Endodermal cell (in vitro differentiated cells): ENCODE results near the gene MLN. TPM values are rescaled to one million over a fixed set of nuclear protein-coding genes. Genes with fewer than 3 reads are reported as not detected.
"Not testable (repeated sequence)": the region's sequence is repeated elsewhere in the genome, so short reads cannot be mapped to it uniquely, and the experiment has no call there.

Experiments
- DNase-seq: peaks from one replicate; pipeline ENCODE4 v3.0.0-alpha.2; 2017
- H3K27ac ChIP-seq: 2 replicates; pipeline ENCODE4 v1.5.1; 2013; ENCODE audit warnings: mild to moderate bottlenecking, low read depth, low read length, moderate library complexity
- H3K27me3 ChIP-seq: 2 replicates; pipeline ENCODE4 v1.6.1; 2013; ENCODE audit warnings: mild to moderate bottlenecking, low read length, moderate library complexity; ENCODE audit not compliant: insufficient read depth, control insufficient read depth, poor library complexity, severe bottlenecking
- H3K36me3 ChIP-seq: 2 replicates; pipeline ENCODE4 v1.7.0; 2013; ENCODE audit warnings: mild to moderate bottlenecking, low read length, moderate library complexity; ENCODE audit not compliant: control insufficient read depth, insufficient read depth
- H3K4me1 ChIP-seq: one replicate; pipeline ENCODE4 v1.7.0; 2013; ENCODE audit warnings: low read length; ENCODE audit not compliant: control insufficient read depth, insufficient read depth
- H3K4me3 ChIP-seq: 2 replicates; pipeline ENCODE4 v1.5.1; 2013; ENCODE audit warnings: mild to moderate bottlenecking, low read length, moderate library complexity
- H3K9ac ChIP-seq: 2 replicates; pipeline ENCODE4 v1.6.1; 2013; ENCODE audit warnings: mild to moderate bottlenecking, low read length, moderate library complexity; ENCODE audit not compliant: poor library complexity, severe bottlenecking; ENCODE audit errors: extremely low read depth
- H3K9me3 ChIP-seq: 2 replicates; pipeline ENCODE4 v1.6.1; 2013; ENCODE audit warnings: mild to moderate bottlenecking, low read length, moderate library complexity; ENCODE audit not compliant: control insufficient read depth
- H3K27ac Mint-ChIP-seq: 2 replicates; pipeline ENCODE4 v1.8.0; 2020; ENCODE audit warnings: mixed read lengths
- H3K27me3 Mint-ChIP-seq: 2 replicates; pipeline ENCODE4 v1.8.0; 2021; ENCODE audit warnings: mild to moderate bottlenecking, mixed read lengths; ENCODE audit not compliant: insufficient read depth
- H3K36me3 Mint-ChIP-seq: 2 replicates; pipeline ENCODE4 v1.8.0; 2020; ENCODE audit warnings: low read depth, mixed read lengths
- H3K4me1 Mint-ChIP-seq: 2 replicates; pipeline ENCODE4 v1.8.0; 2020; ENCODE audit warnings: mixed read lengths
- H3K4me3 Mint-ChIP-seq: 2 replicates; pipeline ENCODE4 v1.8.0; 2020; ENCODE audit warnings: mild to moderate bottlenecking, moderate library complexity, mixed read lengths
- H3K9me3 Mint-ChIP-seq: 2 replicates; pipeline ENCODE4 v1.8.0; 2020; ENCODE audit warnings: mild to moderate bottlenecking, mixed read lengths
- WGBS, 2 experiments: methylation state at CpG; one replicate each; pipeline versions ENCODE4 v1.1.5 to v1.1.7; 2013; ENCODE audit warnings: missing lambda C conversion rate in 2 of 2, mixed read lengths in 1 of 2; ENCODE audit not compliant: insufficient coverage in 1 of 2, insufficient read length in 1 of 2; 5-methylcytosine and 5-hydroxymethylcytosine counted together
- total RNA-seq, 2 donors: library from RNA; stranded (reverse); fragmentation: NEBNext Ultra II Directional in 1 of 2; extraction: Animal tissue kit (Norgen Biotek cat#: 25700) in 1 of 2; gene quantifications; 2 replicates in 1 of 2; 3 replicates in 1 of 2; pipeline ENCODE4 v1.2.1, GENCODE V29; 2021
- TF ChIP-seq, protein P1 (sequence below): fragments of 200-600 bp; sonication (generic); conservative IDR thresholded peaks from 2 replicates; pipeline ENCODE4 v1.5.0; 2021; ENCODE audit warnings: antibody characterized with exemption, mild to moderate bottlenecking

The MLN gene
- total RNA-seq, 2 donors from 2014 or later: not detected

DNA sequence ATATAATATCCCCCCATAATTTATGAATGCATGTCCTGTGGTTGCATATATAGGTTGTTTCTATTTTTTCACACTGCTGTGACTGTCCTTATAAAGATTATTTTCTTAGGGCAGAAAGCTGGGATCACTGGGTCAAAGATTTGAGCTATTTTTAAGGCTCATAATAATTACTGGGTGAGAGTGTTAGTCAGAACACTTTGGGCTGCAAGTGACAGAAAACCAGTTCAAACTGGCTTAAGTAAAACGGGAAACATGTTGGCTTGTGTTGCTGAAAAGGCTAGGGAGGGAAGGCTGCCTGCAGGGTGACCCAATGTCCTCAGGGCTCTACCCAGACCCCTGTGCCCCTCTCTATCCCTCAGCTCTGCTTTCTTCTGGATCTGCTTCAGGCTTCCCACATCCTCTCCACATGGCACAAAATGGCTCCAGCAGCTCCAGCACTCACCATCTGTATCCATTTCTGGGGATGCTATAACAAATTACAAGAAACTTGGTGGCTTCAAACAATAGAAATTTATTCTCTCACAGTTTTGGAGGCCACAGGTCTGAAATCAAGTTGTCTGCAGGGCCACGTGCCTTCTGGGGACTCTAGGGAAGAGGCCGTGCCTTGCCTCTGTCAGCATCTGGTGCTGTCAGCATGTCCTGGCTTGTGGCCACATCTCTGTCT lies 33.1 kb upstream of the MLN start:
- TF ChIP-seq, protein P1, sequence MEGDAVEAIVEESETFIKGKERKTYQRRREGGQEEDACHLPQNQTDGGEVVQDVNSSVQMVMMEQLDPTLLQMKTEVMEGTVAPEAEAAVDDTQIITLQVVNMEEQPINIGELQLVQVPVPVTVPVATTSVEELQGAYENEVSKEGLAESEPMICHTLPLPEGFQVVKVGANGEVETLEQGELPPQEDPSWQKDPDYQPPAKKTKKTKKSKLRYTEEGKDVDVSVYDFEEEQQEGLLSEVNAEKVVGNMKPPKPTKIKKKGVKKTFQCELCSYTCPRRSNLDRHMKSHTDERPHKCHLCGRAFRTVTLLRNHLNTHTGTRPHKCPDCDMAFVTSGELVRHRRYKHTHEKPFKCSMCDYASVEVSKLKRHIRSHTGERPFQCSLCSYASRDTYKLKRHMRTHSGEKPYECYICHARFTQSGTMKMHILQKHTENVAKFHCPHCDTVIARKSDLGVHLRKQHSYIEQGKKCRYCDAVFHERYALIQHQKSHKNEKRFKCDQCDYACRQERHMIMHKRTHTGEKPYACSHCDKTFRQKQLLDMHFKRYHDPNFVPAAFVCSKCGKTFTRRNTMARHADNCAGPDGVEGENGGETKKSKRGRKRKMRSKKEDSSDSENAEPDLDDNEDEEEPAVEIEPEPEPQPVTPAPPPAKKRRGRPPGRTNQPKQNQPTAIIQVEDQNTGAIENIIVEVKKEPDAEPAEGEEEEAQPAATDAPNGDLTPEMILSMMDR: no peak
- H3K4me1 ChIP-seq: peaks cover 2% of the 10 kb centered on the region
- H3K36me3 Mint-ChIP-seq: no peaks in the 10 kb centered on the region
- peaks cover 7% of the 10 kb centered on the region for H3K27me3 Mint-ChIP-seq
- H3K9me3 ChIP-seq: peaks cover 13% of the 10 kb centered on the region
- H3K27ac Mint-ChIP-seq: no peak overlapping the region
- H3K36me3 ChIP-seq: no peaks in the 10 kb centered on the region
- H3K9me3 Mint-ChIP-seq: peaks cover 34% of the 10 kb centered on the region
- DNase-seq: no peak
- no peak overlapping the region for H3K9ac ChIP-seq
- no peak overlapping the region for H3K27ac ChIP-seq
- H3K27me3 ChIP-seq: no peaks in the 10 kb centered on the region
- WGBS, 2 experiments: 94 to 100% methylated on average over 3 of the region's 3 CpGs
- H3K4me1 Mint-ChIP-seq: peaks cover 21% of the 10 kb centered on the region
- H3K4me3 ChIP-seq: no peak overlapping the region
- no peak overlapping the region for H3K4me3 Mint-ChIP-seq

DNA sequence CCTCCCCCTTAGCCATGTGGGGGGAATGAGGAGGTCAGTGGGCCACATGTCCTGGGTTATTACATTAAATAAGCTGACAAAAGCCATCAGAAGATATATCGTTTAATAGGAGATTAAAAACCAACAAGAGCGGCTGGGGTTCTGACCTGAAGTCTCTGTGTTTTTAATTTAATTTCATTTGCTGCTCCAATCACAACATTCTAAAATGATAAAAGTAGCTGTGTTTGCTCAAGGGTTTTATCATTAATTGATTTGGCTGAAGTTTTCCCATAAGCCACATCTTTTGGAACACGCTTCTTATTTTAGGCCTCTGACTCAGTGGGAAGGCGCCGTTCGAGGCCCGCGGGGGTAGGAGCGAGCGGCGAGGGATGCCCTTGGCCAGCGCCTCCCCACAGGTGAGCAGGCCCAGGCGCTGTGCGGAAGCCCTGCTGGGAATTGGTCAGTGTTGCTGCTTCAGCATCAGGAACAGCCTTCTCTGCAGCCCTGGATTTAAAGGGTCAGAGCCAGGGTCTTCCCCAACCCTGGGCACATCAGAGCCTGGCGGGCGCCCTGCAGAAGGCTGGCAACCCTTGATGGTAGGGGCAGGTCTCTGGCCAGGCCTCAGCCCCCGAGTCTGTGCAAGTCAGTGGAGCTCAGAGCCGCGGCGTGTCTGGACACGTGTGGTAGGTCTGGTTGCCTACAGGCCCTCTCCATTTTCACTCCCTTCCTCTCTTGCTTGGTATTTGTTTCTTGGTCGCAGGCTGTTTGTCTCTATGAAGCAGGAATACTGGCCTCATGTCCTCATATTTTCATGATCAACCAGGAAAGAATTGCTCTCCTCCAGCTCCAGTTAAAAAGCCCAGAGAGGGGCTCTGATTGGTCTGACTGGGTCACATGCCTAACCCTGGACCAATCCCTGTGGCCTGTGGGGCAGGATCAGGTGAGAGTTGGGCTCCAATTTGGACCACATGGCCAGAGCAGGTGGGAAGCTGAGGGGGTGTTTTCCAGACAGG lies 30.9 kb upstream of the MLN start:
- 94 to 95% methylated on average over 21 to 22 of the region's 22 CpGs for WGBS, 2 experiments
- H3K9me3 Mint-ChIP-seq: peaks cover 34% of the 10 kb centered on the region
- no peak overlapping the region for H3K4me3 Mint-ChIP-seq
- TF ChIP-seq, protein P1: no peak
- H3K9me3 ChIP-seq: peaks cover 13% of the 10 kb centered on the region
- H3K9ac ChIP-seq: no peak overlapping the region
- H3K4me1 Mint-ChIP-seq: peaks cover 28% of the 10 kb centered on the region
- no peaks in the 10 kb centered on the region for H3K27me3 ChIP-seq
- H3K27me3 Mint-ChIP-seq: peaks cover 18% of the 10 kb centered on the region
- no peak overlapping the region for H3K27ac ChIP-seq
- H3K4me1 ChIP-seq: peaks cover 2% of the 10 kb centered on the region
- no peak overlapping the region for H3K27ac Mint-ChIP-seq
- no peak for DNase-seq
- no peaks in the 10 kb centered on the region for H3K36me3 ChIP-seq
- no peaks in the 10 kb centered on the region for H3K36me3 Mint-ChIP-seq
- no peak overlapping the region for H3K4me3 ChIP-seq

DNA sequence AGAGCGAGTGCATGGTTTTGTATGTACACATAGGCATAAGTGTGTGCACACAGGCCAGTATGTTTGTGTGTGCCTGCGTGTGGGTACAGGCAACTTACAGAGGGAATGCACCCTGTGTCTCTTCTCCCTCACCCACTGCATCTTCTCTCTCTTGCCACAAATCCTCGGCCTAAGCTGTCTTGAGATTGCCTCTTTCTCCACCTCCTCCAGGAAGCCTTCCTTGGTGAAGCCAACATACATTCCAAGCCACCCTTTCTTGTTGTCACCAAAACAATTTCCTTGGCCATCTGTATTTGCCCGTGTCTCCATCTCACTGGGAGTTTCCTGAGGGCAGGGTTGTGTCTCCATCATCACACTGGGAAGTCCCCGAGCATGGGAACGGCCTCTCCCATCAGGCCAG lies 29.8 kb upstream of the MLN start:
- Histone ChIP-seq H3K9ac (no peak overlapping the region), H3K9me3 (peaks cover 13% of the 10 kb centered on the region), H3K27me3 (no peaks in the 10 kb centered on the region), H3K4me1 (peaks cover 8% of the 10 kb centered on the region), H3K36me3 (no peaks in the 10 kb centered on the region), H3K4me3 (no peak overlapping the region), H3K27ac (no peak overlapping the region)
- Mint-ChIP-seq H3K9me3 (peaks cover 34% of the 10 kb centered on the region), H3K27ac (no peak overlapping the region), H3K4me3 (no peak overlapping the region), H3K36me3 (no peaks in the 10 kb centered on the region), H3K27me3 (peaks cover 18% of the 10 kb centered on the region), H3K4me1 (peaks cover 27% of the 10 kb centered on the region)
- WGBS, 2 experiments: 87 to 90% methylated on average over 6 of the region's 6 CpGs
- no peak for DNase-seq
- TF ChIP-seq, protein P1: no peak

DNA sequence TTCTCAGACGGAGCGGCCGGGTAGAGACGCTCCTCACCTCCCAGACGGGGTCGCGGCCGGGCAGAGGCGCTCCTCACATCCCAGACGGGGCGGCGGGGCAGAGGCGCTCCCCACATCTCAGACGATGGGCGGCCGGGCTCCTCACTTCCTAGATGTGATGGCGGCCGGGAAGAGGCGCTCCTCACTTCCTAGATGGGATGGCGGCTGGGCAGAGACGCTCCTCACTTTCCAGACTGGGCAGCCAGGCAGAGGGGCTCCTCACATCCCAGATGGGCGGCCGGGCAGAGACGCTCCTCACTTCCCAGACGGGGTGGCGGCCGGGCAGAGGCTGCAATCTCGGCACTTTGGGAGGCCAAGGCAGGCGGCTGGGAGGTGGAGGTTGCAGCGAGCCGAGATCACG lies 29.0 kb upstream of the MLN start:
- not testable (repeated sequence) for H3K27ac Mint-ChIP-seq, DNase-seq, H3K27ac ChIP-seq, H3K9ac ChIP-seq, H3K4me3 Mint-ChIP-seq, H3K36me3 Mint-ChIP-seq, H3K4me3 ChIP-seq, H3K36me3 ChIP-seq, H3K27me3 ChIP-seq
- 98% methylated on average over 26 of the region's 32 CpGs; no CpG with 5 or more reads in 1 of the 2 experiments for WGBS, 2 experiments
- Histone ChIP-seq H3K4me1 (peaks cover 12% of the 10 kb centered on the region), H3K9me3 (peaks cover 13% of the 10 kb centered on the region)
- Mint-ChIP-seq H3K27me3 (peaks cover 15% of the 10 kb centered on the region), H3K4me1 (peaks cover 29% of the 10 kb centered on the region), H3K9me3 (peaks cover 34% of the 10 kb centered on the region)

DNA sequence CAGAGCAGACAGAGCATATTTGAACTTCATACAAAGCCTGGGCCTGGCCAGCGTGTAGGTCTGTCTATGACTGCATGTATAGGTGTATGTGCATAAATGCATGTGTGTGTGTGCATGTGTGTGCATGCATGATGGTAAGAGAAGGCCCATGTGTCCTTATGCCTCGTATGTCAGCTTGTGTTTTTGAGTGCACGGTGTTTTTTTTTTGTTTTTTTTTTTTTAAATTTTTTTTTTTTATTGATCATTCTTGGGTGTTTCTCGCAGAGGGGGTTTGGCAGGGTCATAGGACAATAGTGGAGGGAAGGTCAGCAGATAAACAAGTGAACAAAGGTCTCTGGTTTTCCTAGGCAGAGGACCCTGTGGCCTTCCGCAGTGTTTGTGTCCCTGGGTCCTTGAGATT lies 27.9 kb upstream of the MLN start:
- Mint-ChIP-seq H3K9me3 (peaks cover 27% of the 10 kb centered on the region), H3K4me1 (peaks cover 34% of the 10 kb centered on the region), H3K27me3 (peaks cover 15% of the 10 kb centered on the region)
- H3K36me3 ChIP-seq, H3K4me3 Mint-ChIP-seq, H3K9ac ChIP-seq, H3K36me3 Mint-ChIP-seq, H3K9me3 ChIP-seq, H3K4me3 ChIP-seq, H3K27ac ChIP-seq, H3K27me3 ChIP-seq, DNase-seq, H3K27ac Mint-ChIP-seq: not testable (repeated sequence)
- 84 to 90% methylated on average over 2 to 4 of the region's 5 CpGs for WGBS, 2 experiments
- H3K4me1 ChIP-seq: peaks cover 12% of the 10 kb centered on the region
